B cell (primary cell): ENCODE results near the gene MAPK8. TPM values are rescaled to one million over a fixed set of nuclear protein-coding genes. Genes with fewer than 3 reads are reported as not detected.

Experiments
- ATAC-seq: fragments of 200-7000 bp; cut with Tn5 transposase; one replicate; pipeline ENCODE4 v1.10.0; 2021; ENCODE audit warnings: low read depth, mild to moderate bottlenecking, moderate number of reproducible peaks, moderate library complexity
- CTCF ChIA-PET: fragments of 350-600 bp; sonication (Branson Sonifier 250); formaldehyde crosslinking; loops from one replicate; lab custom pipeline; 2021; ENCODE audit warnings: antibody characterized with exemption, inconsistent platforms; lab: Charles Lee
- POLR2A ChIA-PET: fragments of 350-600 bp; sonication (Branson Sonifier 250); formaldehyde crosslinking; loops from one replicate; lab custom pipeline; 2021; ENCODE audit warnings: antibody characterized with exemption; lab: Charles Lee
- DNase-seq: peaks from one replicate; pipeline ENCODE4 v3.0.0; 2013
- H2AFZ ChIP-seq: 2 replicates; pipeline ENCODE4 v1.6.1; 2012; ENCODE audit warnings: mild to moderate bottlenecking, low read depth, low read length; ENCODE audit not compliant: insufficient read depth, poor library complexity, severe bottlenecking
- H3K27ac ChIP-seq, 2 donors: 1 replicate in 1 of 2; 2 replicates in 1 of 2; pipeline ENCODE4 v1.5.1; 2012 to 2013; ENCODE audit warnings: low read length in 2 of 2, mild to moderate bottlenecking in 2 of 2, moderate library complexity in 1 of 2
- H3K27me3 ChIP-seq, 4 experiments: fragments of 200-600 bp in 1 of 4; sonication (generic) in 1 of 4; replicated peaks in 1 of 4; 1 replicate in 2 of 4; 2 replicates in 2 of 4; pipeline versions ENCODE4 v1.6.1 to v1.7.0; 2013 to 2016; ENCODE audit warnings: low read length in 3 of 4, mild to moderate bottlenecking in 2 of 4, mixed read lengths in 1 of 4, moderate library complexity in 1 of 4; ENCODE audit not compliant: insufficient read depth in 4 of 4, control insufficient read depth in 3 of 4; ENCODE audit errors: control extremely low read depth in 1 of 4
- H3K36me3 ChIP-seq, 2 experiments: replicated peaks in 1 of 2; 1 replicate in 1 of 2; 2 replicates in 1 of 2; pipeline versions ENCODE4 v1.6.1 to v1.7.1; 2013; ENCODE audit warnings: low read length in 1 of 2; ENCODE audit not compliant: insufficient read depth in 2 of 2, control insufficient read depth in 1 of 2; ENCODE audit errors: control extremely low read depth in 1 of 2, extremely low read depth in 1 of 2
- H3K4me1 ChIP-seq, 2 donors: fragments of 200-600 bp in 1 of 2; sonication (generic) in 1 of 2; 1 replicate in 1 of 2; 2 replicates in 1 of 2; pipeline versions ENCODE4 v1.5.1 to v1.6.1; 2013 to 2017; ENCODE audit warnings: low read length in 2 of 2; ENCODE audit not compliant: control insufficient read depth in 2 of 2, insufficient read depth in 2 of 2
- H3K4me2 ChIP-seq: replicated peaks from 2 replicates; pipeline ENCODE3; 2012; ENCODE audit warnings: mild to moderate bottlenecking, low read depth, low read length; ENCODE audit not compliant: poor library complexity, severe bottlenecking
- H3K4me3 ChIP-seq, 5 experiments: fragments of 200-600 bp in 1 of 5; sonication (generic) in 1 of 5; 1 replicate in 3 of 5; 2 replicates in 2 of 5; pipeline versions ENCODE4 v1.5.1 to v1.7.0; 2011 to 2016; ENCODE audit warnings: low read length in 4 of 5, mild to moderate bottlenecking in 4 of 5, low read depth in 2 of 5, control low read depth in 1 of 5, moderate library complexity in 1 of 5; ENCODE audit not compliant: insufficient read depth in 1 of 5; ENCODE audit errors: control extremely low read depth in 1 of 5, extremely low read depth in 1 of 5
- H3K79me2 ChIP-seq: fragments of 200-600 bp; sonication (generic); one replicate; pipeline ENCODE4 v1.6.0; 2016; ENCODE audit warnings: low read length; ENCODE audit not compliant: control insufficient read depth, insufficient read depth
- H3K9ac ChIP-seq: fragments of 200-600 bp; sonication (generic); 2 replicates; pipeline ENCODE4 v1.6.1; 2017; ENCODE audit warnings: mild to moderate bottlenecking, low read length, moderate library complexity
- H3K9me3 ChIP-seq, 3 donors: one replicate each; pipeline versions ENCODE4 v1.6.1 to v1.7.1; 2013; ENCODE audit warnings: low read length in 2 of 3; ENCODE audit not compliant: control insufficient read depth in 2 of 3, insufficient read depth in 1 of 3; ENCODE audit errors: control extremely low read depth in 1 of 3
- H4K20me1 ChIP-seq: 2 replicates; pipeline ENCODE4 v1.6.0; 2012; ENCODE audit warnings: mild to moderate bottlenecking, low read length; ENCODE audit not compliant: insufficient read depth, control insufficient read depth, poor library complexity, severe bottlenecking
- H3K27ac Mint-ChIP-seq: one replicate; pipeline ENCODE4 v1.8.0; 2021; ENCODE audit warnings: mixed read lengths
- H3K27me3 Mint-ChIP-seq: one replicate; pipeline ENCODE4 v1.8.0; 2021; ENCODE audit warnings: mixed read lengths
- H3K4me1 Mint-ChIP-seq: one replicate; pipeline ENCODE4 v1.8.0; 2021; ENCODE audit warnings: mixed read lengths
- H3K4me3 Mint-ChIP-seq: one replicate; pipeline ENCODE4 v1.8.0; 2021; ENCODE audit warnings: mixed read lengths
- H3K9me3 Mint-ChIP-seq: one replicate; pipeline ENCODE4 v1.8.0; 2022; ENCODE audit warnings: mixed read lengths; ENCODE audit not compliant: insufficient read depth
- CTCF ChIP-seq: fragments of 200-600 bp; IDR thresholded peaks from one replicate; pipeline ENCODE4 v1.8.0; 2022; ENCODE audit warnings: antibody characterized with exemption, mild to moderate bottlenecking
- EZH2 ChIP-seq: IDR thresholded peaks from 2 replicates; pipeline ENCODE4 v1.6.1; 2012; ENCODE audit warnings: borderline replicate concordance, low read depth, mild to moderate bottlenecking, moderate library complexity, low read length; ENCODE audit not compliant: insufficient read depth, poor library complexity, severe bottlenecking
- WGBS: methylation state at CpG from one replicate; pipeline ENCODE4 v1.1.5; 2013; ENCODE audit warnings: missing lambda C conversion rate; ENCODE audit not compliant: insufficient coverage; 5-methylcytosine and 5-hydroxymethylcytosine counted together
- intact Hi-C: fragments of 100-400 bp; cut with micrococcal nuclease; formaldehyde crosslinking; loops from one replicate; pipeline ENCODE4 v1.10.0; 2022
- polyA plus RNA-seq: library from polyadenylated mRNA; depleted of rRNA; stranded (reverse); fragments of >200 nt; gene quantifications from 2 replicates; pipeline ENCODE4 v1.2.3, GENCODE V29; 2012
- total RNA-seq, 2 donors: library from RNA; stranded (reverse); fragments of 120-200 nt in 1 of 2; gene quantifications; 1 replicate in 1 of 2; 2 replicates in 1 of 2; pipeline versions ENCODE4 v1.2.3 to v1.2.4, GENCODE V29; 2013 to 2022

MAPK8 gene
- total and polyA plus RNA-seq, 2 donors (not counting 1 experiment from before 2014, with no cell fraction given): 13.7 to 40.0 TPM

- no peaks in the 10 kb centered on the region for H4K20me1 ChIP-seq
- no peak overlapping the region for H3K4me3 ChIP-seq
- H3K27me3 Mint-ChIP-seq: no peaks in the 10 kb centered on the region
- H3K27ac ChIP-seq: no peak overlapping the region
- no peak overlapping the region for H3K9ac ChIP-seq
- no peak overlapping the region for H3K27ac Mint-ChIP-seq
- H2AFZ ChIP-seq: no peak overlapping the region
- peaks cover 4% of the 10 kb centered on the region for H3K79me2 ChIP-seq
- ATAC-seq (no peak), DNase-seq (no peak)
- H3K4me1 ChIP-seq: no peaks in the 10 kb centered on the region
- intact Hi-C loops: no loop called here
- ChIA-PET POLR2A (no interaction called here), CTCF (no interaction called here)
- H3K27me3 ChIP-seq: no peaks in the 10 kb centered on the region
- H3K4me1 Mint-ChIP-seq: no peaks in the 10 kb centered on the region
- peaks cover 7% of the 10 kb centered on the region for H3K9me3 Mint-ChIP-seq
- peaks cover 0 to 3% of the 10 kb centered on the region in 2 experiments for H3K36me3 ChIP-seq
- peaks cover 5 to 9% (median 9%) of the 10 kb centered on the region in 3 donors for H3K9me3 ChIP-seq
- no peak overlapping the region for H3K4me2 ChIP-seq
- no peak overlapping the region for H3K4me3 Mint-ChIP-seq
- TF ChIP-seq CTCF (no peak), EZH2 (no peak)
- no CpG with 5 or more reads among the region's 2 CpGs for WGBS
These were observed 71.5 kb downstream of the MAPK8 start for GRCh38 chr10:48377751-48378530.

GRCh38 chr10:48378675-48379074 lies 72.2 kb downstream of the MAPK8 start:
- no peaks in the 10 kb centered on the region for H3K27me3 Mint-ChIP-seq
- ChIA-PET POLR2A (no interaction called here), CTCF (no interaction called here)
- Histone ChIP-seq H3K9ac (no peak overlapping the region), H3K4me1 (no peaks in the 10 kb centered on the region), H3K4me3 (no peak overlapping the region), H2AFZ (no peak overlapping the region), H3K4me2 (no peak overlapping the region), H3K27ac (no peak overlapping the region), H3K9me3 (peaks cover 7 to 9% (median 9%) of the 10 kb centered on the region in 3 donors), H3K27me3 (no peaks in the 10 kb centered on the region), H4K20me1 (no peaks in the 10 kb centered on the region), H3K79me2 (peaks cover 4% of the 10 kb centered on the region), H3K36me3 (peaks cover 0 to 3% of the 10 kb centered on the region in 2 experiments)
- H3K9me3 Mint-ChIP-seq: peaks cover 7% of the 10 kb centered on the region
- DNase-seq (no peak), ATAC-seq (no peak)
- intact Hi-C loops: no loop called here
- no peaks in the 10 kb centered on the region for H3K4me1 Mint-ChIP-seq
- no CpG with 5 or more reads among the region's 3 CpGs for WGBS
- H3K27ac Mint-ChIP-seq: no peak overlapping the region
- no peak overlapping the region for H3K4me3 Mint-ChIP-seq
- TF ChIP-seq EZH2 (no peak), CTCF (no peak)
